EH (cell line): ENCODE results near the gene GGA2.
"Not testable (repeated sequence)": the region's sequence is repeated elsewhere in the genome, so short reads cannot be mapped to it uniquely, and the experiment has no call there.

Experiments
- DNase-seq: peaks from one replicate; pipeline ENCODE4 v3.0.0-alpha.2; 2015; ENCODE audit warnings: low read depth

GGA2 gene, protein sequence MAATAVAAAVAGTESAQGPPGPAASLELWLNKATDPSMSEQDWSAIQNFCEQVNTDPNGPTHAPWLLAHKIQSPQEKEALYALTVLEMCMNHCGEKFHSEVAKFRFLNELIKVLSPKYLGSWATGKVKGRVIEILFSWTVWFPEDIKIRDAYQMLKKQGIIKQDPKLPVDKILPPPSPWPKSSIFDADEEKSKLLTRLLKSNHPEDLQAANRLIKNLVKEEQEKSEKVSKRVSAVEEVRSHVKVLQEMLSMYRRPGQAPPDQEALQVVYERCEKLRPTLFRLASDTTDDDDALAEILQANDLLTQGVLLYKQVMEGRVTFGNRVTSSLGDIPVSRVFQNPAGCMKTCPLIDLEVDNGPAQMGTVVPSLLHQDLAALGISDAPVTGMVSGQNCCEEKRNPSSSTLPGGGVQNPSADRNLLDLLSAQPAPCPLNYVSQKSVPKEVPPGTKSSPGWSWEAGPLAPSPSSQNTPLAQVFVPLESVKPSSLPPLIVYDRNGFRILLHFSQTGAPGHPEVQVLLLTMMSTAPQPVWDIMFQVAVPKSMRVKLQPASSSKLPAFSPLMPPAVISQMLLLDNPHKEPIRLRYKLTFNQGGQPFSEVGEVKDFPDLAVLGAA

DNA sequence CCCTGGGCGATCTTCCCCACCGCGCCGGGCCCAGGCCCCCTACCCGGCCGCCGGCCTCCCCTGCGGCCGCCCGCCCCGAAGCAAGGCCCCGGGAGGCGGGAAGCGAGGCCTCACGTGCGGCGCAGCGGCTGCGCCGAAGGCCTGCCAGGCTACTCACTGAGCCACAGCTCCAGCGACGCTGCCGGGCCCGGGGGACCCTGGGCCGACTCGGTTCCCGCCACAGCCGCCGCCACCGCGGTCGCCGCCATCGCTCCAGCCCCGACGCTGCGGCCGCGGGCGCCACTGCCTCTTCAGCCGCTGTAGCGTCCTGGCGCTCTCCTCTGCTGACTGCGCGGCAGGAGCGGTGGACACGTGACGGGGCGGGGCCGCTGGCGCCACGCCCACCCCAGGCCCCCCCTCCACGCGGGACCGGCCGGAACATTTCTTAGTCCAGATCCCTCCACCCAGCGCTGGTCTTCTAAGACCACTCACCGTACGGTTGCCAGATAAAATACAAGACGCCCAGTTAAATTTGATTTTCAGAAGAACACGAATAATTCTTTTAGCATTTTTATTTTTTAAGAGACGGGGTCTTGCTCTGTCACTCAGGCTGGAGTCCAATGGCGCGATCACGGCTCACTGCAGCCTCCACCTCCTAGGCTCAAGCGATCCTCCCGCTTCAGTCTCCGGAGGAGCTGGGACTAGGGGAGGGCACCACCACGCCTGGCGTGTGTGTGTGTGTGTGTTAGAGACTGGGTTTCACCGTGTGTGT, at the start of gene GGA2:
Gene GGA2, minus strand, starts transcription at position 331 of the 751 bp plus-strand sequence. Its CDS starts 83 bp downstream, at position 248.
- DNase-seq: peak; percentile 84

- DNase-seq: peak; percentile 68
Observed at GRCh38 chr16:23557779-23558702, 47.7 kb upstream of the GGA2 start.

GRCh38 chr16:23556881-23557778, 46.8 kb upstream of the GGA2 start, which contains the start of the genes EARS2 and UBFD1:
TSS of gene EARS2 (minus strand) at chr16:23557350. CDS start at chr16:23557343, 7 bp downstream.
TSS of gene UBFD1 (plus strand) at chr16:23557727. CDS start at chr16:23557743, 16 bp downstream.
- peak; percentile 99 for DNase-seq

DNA sequence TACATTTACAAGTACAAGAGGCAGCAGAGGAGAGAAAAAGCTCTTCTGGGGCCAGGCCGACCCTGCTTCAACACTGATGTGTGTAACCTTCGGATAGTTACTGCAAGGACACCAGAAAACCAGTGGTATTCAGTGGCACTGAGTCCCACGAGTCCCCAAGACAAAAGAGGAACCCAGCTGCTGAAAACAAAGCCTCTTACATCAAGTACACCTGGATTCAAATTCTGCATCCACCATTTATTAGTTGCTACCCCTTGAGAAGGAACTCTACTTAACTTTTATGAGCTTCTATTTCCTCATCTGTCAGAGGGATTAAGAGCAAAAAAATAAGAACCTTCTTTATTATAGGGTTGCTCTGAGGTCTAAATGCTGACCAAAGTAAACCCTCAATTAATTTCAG, 44.2 kb upstream of the GGA2 start:
- no peak for DNase-seq

GRCh38 chr16:23552161-23552560, 41.9 kb upstream of the GGA2 start:
- DNase-seq: no peak

DNA sequence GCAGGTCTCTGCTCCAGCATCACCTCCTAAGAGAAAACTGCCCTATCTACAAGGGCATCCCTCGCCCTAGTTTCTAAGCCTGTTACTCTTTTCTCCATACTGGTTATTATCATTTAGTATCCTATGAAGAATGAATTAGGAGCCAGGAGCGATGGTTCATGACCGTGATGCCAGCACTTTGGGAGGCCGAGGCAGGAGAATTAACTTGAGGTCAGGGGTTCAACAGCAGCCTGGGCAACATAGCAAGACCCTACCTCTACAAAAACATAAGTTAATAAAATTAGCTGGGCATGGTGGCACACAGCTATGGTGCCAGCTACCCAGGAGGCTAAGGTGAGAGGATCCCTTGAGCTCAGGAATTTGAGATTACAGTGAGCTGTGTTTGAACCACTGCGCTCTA, 39.6 kb upstream of the GGA2 start:
- DNase-seq: no peak

DNA sequence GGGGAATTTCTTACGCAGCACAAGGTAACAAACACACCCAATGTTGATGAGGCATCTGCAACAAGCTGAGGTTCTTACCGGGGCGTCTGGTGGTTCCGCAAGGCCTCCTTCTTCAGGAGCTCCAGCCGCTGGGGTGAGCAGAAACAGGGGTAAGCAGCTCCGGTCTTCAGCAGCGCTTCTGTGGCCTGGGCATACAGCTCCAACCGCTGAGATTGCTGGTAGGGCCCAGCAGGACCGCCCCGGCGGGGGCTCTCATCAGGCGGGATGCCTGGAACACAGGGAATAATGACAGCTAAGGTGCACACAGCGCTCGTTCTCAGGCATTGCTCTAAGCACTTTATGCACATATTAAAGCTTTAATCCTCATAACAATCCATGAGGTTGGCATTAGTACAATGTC, 34.1 kb upstream of the GGA2 start:
- DNase-seq: no peak

GRCh38 chr16:23540817-23541178, 30.5 kb upstream of the GGA2 start:
- DNase-seq: not testable (repeated sequence)

GRCh38 chr16:23539984-23540816, 29.9 kb upstream of the GGA2 start:
- DNase-seq: no peak

- no peak for DNase-seq
Observed at GRCh38 chr16:23538919-23539278, 28.6 kb upstream of the GGA2 start.

- no peak for DNase-seq
Observed at GRCh38 chr16:23537390-23537789, 27.1 kb upstream of the GGA2 start.

- no peak for DNase-seq
Observed at GRCh38 chr16:23535901-23536300, 25.6 kb upstream of the GGA2 start.

DNA sequence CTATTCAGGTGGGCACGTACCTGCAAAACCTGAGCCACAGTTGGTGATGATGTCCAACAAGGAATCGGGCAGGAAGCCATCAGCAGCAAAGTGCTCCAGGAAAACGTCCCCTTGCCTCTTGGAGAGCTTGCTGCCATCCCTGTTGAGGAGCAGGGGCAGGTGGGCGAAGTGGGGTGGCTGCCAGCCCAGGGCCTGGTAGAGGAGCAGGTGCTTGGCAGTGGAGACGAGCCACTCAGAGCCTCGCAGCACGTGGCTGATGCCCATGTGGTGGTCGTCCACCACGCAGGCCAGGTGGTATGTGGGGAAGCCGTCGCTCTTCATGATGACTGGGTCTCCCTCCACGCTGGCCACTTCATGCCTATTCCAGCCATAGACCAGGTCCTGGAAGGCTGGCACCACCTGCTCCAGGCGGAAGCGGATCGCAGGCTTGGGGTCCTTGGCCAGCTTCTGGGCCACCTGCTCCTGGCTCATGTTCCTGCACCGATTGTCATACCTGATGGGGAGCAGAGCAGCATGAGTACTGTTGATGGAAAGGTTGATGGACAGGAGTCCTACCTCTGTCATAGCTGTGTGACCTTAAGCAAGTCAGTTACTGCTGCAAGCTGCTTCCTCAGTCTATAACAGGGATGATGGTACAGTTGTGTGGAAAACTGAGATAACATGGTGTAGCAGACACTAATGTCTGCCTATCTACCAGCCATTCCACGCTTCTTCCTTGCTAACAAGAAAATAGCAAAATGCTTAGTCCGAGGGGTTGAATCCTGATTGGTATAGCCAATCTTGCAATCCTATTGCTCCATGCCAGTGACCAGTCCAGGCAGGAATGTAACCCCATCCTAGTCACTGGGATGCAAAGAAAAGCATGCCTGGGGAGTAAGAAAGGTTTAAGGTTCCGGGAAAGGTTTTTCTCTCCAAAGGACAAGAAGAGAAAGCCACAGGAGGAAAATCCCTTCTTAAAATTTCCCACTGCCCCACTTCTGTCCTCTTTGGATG, 24.9 kb upstream of the GGA2 start:
- peak; percentile 18 for DNase-seq

DNA sequence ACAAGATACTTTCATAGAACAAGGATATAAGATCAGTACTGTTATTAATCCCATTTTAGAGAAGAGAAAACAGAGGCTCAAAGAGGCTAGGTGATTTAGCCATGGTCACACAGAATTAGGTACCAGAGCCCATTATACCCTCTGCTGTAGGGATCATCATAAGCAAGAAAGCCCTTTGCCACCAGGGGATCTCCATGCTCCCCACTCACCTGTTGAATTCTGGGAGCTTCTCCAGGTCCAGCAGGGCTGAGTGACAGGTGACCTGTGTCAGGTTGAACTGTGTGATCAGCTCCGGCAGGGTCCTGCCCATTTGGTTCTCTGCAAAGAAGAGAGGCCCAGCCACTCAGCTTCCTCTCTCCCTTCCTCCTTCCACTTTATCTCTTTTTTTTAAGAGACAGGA, 22.2 kb upstream of the GGA2 start:
- DNase-seq: no peak

- DNase-seq: no peak
Observed at GRCh38 chr16:23530062-23530461, 19.8 kb upstream of the GGA2 start.

GRCh38 chr16:23528644-23529310, 18.5 kb upstream of the GGA2 start:
- DNase-seq: no peak

DNA sequence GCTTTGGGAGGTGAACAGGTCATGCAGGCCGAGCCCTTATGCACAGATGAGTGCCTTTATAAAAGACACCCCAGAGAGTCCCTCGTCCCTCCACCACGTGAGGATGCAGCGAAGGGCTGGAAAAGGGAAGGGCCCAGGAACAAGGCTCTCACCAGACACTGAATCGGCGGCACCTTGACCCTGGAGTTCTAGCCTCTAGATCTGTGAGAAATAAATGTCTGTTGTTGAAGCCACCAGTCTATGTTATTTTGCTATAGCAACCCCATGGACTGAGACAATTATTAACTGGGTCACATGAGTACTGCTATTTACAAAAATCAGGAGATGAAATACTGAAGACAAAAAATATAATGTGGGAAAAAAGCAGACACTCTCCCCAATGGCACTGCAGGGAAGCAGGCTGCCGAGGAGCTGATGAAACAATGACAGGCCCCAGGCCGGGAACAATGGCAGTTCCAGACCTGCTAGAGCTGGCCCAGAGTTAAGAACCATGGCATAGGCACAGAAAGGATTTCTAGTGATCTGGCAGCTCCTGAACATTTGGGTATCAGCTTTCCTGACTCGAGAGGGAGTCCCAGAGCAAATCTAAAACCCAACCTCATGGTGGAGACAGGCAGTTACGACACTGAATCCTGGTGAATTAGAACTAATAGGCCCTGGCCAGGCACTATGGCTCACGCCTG, 17.8 kb upstream of the GGA2 start:
- DNase-seq: no peak
